ENCODE results near the gene KY.

GRCh38 chr3:134658555-134658954 lies 7.7 kb upstream of the KY start:
- no peak for TF ChIP-seq TAF1 (IDR thresholded peaks at IDR 0.05; ENCODE audit: borderline replicate concordance, low read depth, low read length)
- no peak for TF ChIP-seq POLR2A (IDR thresholded peaks at IDR 0.05; ENCODE audit: low read depth, low read length)
